Skeletal muscle tissue (tissue), 4 donors: ENCODE results near the gene DPP4. TPM values are rescaled to one million over a fixed set of nuclear protein-coding genes. Genes with fewer than 3 reads are reported as not detected.
"Not testable (repeated sequence)": the region's sequence is repeated elsewhere in the genome, so short reads cannot be mapped to it uniquely, and the experiment has no call there.

Experiments used
- H3K27ac ChIP-seq: one replicate; pipeline ENCODE4 v1.7.0; 2013; ENCODE audit warnings: mild to moderate bottlenecking, low read depth, low read length, inconsistent platforms
- H3K27me3 ChIP-seq, 3 donors: one replicate each; pipeline ENCODE4 v1.7.0; 2013; ENCODE audit warnings: low read length in 3 of 3; ENCODE audit not compliant: control insufficient read depth in 3 of 3, insufficient read depth in 3 of 3
- H3K36me3 ChIP-seq, 3 donors: one replicate each; pipeline ENCODE4 v1.7.0; 2013; ENCODE audit warnings: low read length in 3 of 3; ENCODE audit not compliant: control insufficient read depth in 3 of 3, insufficient read depth in 3 of 3
- H3K4me1 ChIP-seq, 3 donors: one replicate each; pipeline ENCODE4 v1.7.0; 2013; ENCODE audit warnings: low read length in 3 of 3, mild to moderate bottlenecking in 3 of 3; ENCODE audit not compliant: control insufficient read depth in 3 of 3, insufficient read depth in 3 of 3
- H3K4me3 ChIP-seq, 3 donors: one replicate each; pipeline ENCODE4 v1.7.0; 2013; ENCODE audit warnings: low read length in 3 of 3
- H3K9ac ChIP-seq, 3 donors: one replicate each; pipeline ENCODE4 v1.7.0; 2013; ENCODE audit warnings: low read length in 3 of 3, mild to moderate bottlenecking in 3 of 3, moderate library complexity in 2 of 3, low read depth in 1 of 3
- H3K9me3 ChIP-seq, 3 donors: one replicate each; pipeline ENCODE4 v1.7.0; 2013; ENCODE audit warnings: low read length in 3 of 3; ENCODE audit not compliant: control insufficient read depth in 3 of 3
- total RNA-seq: library from RNA; depleted of rRNA; stranded (reverse); fragments of >200 nt; gene quantifications from one replicate; pipeline ENCODE4 v1.2.3, GENCODE V29; 2014
- donor health status: Osteomylitis.

DPP4 gene
- total RNA-seq, 1 donor from 2014 or later, result 24.0 TPM

DNA sequence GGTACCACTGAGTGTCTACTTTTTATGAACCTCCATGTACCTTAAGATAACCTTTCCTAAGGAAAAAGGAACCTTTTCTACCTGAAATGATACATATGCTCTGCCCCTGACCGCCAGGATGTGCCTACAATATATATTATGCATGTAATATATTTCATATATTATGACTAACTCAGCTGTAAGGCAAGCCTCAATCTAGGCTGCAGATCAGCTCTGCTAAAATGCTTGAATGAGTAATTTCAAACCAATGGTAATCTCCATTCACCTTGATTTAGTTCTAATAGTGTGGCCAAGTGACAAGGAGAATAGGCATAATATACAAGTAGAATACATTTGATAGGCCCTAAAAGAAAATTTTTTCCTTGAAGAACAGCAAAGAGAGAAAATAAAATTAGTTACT, 101.8 kb downstream of the DPP4 start:
- Histone ChIP-seq H3K27ac (no peak overlapping the region), H3K27me3 (no peaks in the 10 kb centered on the region), H3K4me3 (no peak overlapping the region), H3K9ac (no peak overlapping the region), H3K9me3 (no peaks in the 10 kb centered on the region), H3K4me1 (no peaks in the 10 kb centered on the region), H3K36me3 (no peaks in the 10 kb centered on the region)

DNA sequence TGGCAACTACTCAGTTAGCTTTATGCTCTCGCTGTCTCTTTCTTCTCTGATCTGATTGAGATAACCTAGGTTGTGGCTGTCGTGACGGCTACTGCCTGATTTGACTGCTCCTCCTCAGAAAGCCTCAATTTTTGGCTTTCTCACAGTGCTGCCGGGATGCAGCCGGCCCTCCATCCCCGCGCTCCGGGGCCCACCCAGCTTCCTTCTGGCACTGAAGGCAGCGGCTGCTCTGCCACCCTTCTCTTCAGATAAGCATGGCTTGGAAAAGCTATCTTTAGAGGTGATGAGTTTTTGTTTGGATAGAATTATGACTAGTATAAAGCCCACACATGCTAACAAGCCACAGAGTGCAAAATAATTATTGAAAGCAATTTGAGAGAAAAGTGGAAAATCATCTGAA, 102.5 kb downstream of the DPP4 start:
- no peaks in the 10 kb centered on the region for H3K4me1 ChIP-seq
- H3K27me3 ChIP-seq, result no peaks in the 10 kb centered on the region
- no peak overlapping the region for H3K4me3 ChIP-seq
- H3K27ac ChIP-seq, result no peak overlapping the region
- H3K36me3 ChIP-seq, result no peaks in the 10 kb centered on the region
- no peak overlapping the region for H3K9ac ChIP-seq
- H3K9me3 ChIP-seq, result no peaks in the 10 kb centered on the region

DNA sequence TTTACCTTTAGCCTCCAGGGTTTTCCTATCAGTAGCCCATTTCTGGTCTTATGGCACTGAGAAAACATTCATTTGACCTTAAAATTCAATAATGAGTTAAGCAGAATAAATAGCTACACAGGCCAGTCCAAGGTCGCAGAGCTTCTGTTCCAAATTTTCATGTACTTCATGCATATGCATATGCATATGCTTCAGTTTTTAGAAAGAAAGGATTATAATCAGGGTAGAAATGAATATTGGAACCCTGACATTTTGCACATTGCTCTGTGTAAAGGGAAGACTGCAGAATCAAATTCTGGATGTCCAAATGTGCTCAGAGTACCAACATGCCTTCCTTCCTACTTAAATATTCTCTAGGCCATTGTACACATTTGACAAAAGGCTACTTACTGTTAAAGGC, 104.9 kb downstream of the DPP4 start:
- no peaks in the 10 kb centered on the region for H3K4me1 ChIP-seq
- H3K36me3 ChIP-seq, result no peaks in the 10 kb centered on the region
- no peak overlapping the region for H3K4me3 ChIP-seq
- H3K9me3 ChIP-seq, result no peaks in the 10 kb centered on the region
- no peak overlapping the region for H3K27ac ChIP-seq
- H3K9ac ChIP-seq, result no peak overlapping the region
- H3K27me3 ChIP-seq, result no peaks in the 10 kb centered on the region

DNA sequence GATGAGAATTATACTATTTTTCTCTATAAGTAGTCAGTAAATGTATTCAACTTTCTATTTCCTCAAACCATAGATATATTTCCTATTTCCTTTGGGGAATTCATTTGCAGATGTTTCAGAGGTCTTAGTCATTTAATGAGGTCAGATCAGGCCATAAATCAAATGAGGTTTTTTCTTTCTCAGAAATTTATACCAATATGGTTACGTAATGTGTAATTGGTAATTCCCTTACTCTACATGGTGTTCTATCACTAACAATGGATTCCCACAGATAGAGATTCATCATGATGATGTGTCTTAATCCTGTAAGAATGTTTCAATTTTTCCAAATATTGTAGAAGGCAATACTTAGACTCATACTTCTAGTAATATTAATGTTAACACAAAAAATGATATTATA, 108.0 kb downstream of the DPP4 start:
- no peaks in the 10 kb centered on the region for H3K4me1 ChIP-seq

DNA sequence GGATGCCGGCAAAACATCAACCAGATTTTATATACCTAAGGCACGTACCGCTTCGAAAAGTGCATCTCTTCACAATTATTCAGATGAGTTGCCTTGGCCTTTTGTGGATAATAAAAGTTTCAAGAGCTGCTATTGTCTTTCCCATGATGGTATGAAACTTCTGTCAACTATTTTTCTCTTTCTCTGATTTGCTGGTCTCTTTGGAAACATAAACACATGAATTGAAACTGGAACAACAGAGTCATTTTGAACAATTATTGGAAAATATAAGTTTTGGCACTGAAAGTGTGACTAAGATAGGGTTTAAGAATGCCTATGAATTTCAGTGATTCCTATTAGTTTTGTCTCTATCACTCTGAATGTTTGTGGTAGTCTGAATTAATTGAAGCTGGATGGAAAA, 109.9 kb downstream of the DPP4 start:
- Histone ChIP-seq H3K4me3 (no peak overlapping the region), H3K9me3 (no peaks in the 10 kb centered on the region), H3K36me3 (no peaks in the 10 kb centered on the region), H3K9ac (no peak overlapping the region), H3K4me1 (no peaks in the 10 kb centered on the region), H3K27me3 (no peaks in the 10 kb centered on the region), H3K27ac (no peak overlapping the region)

More for the DNA sequence above, 108.0 kb downstream of the DPP4 start:
- Histone ChIP-seq H3K9ac (no peak overlapping the region), H3K36me3 (no peaks in the 10 kb centered on the region), H3K27me3 (no peaks in the 10 kb centered on the region), H3K4me3 (no peak overlapping the region), H3K9me3 (no peaks in the 10 kb centered on the region), H3K27ac (no peak overlapping the region)

DNA sequence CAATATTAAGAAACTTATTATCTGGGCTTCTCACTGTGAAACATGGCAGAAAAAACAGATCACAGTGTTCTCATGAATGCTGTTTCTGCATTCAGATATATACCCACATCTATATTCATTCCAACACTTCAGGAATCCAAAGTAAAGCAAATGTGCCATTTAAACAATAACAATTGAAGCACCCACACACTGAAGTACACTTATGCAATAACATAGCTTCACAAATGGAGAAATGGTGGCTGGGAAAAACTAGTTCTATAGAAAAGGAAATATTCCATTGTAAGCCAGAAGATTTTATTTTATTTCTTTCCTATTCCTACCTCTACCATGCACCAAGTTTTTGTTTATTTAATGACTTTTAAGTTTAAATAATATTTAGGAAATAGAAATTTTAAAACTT, 111.9 kb downstream of the DPP4 start:
- H3K4me1 ChIP-seq, result no peaks in the 10 kb centered on the region
- no peaks in the 10 kb centered on the region for H3K27me3 ChIP-seq
- no peak overlapping the region for H3K27ac ChIP-seq
- H3K36me3 ChIP-seq, result no peaks in the 10 kb centered on the region
- no peaks in the 10 kb centered on the region for H3K9me3 ChIP-seq
- no peak overlapping the region for H3K4me3 ChIP-seq
- H3K9ac ChIP-seq, result no peak overlapping the region

DNA sequence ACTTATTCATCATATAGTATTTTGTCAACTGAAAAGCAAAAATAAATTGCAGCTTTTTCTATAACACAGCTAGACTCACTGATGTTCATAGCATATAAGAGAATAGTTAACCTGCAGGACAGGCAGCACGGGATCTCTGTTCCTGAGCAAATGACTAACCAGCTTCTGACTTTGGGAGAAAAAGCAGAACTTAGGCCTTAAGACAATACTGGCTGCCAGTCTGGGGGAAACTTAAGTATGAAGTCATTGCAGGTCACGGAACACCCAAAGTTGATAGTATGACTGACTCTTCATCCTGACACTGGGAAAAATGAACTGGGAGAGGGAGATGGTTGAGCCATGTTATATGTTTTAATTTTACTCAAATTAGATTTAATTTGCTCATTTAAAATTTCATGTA, 113.0 kb downstream of the DPP4 start:
- Histone ChIP-seq H3K27ac (no peak overlapping the region), H3K36me3 (no peaks in the 10 kb centered on the region), H3K4me1 (no peaks in the 10 kb centered on the region), H3K9ac (no peak overlapping the region), H3K4me3 (no peak overlapping the region), H3K27me3 (no peaks in the 10 kb centered on the region), H3K9me3 (no peaks in the 10 kb centered on the region)

DNA sequence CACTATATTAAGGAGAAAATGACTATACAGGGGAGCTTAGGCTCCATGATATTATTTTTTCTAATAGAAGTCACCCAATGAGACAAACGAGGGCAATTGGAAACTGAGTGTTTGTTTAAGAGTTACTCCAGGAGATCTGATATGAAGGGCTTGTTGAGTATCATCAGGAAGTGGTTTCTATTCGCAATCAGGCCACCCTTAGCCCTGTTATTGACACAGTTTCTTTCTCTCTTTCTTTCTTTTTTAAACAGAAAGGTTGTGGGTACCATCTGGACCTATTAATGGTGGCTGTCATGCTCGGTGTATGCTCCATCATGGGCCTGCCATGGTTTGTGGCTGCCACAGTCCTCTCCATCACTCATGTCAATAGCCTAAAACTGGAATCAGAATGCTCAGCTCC, 117.3 kb downstream of the DPP4 start:
- H3K27ac ChIP-seq, result no peak overlapping the region
- no peaks in the 10 kb centered on the region for H3K36me3 ChIP-seq
- no peaks in the 10 kb centered on the region for H3K27me3 ChIP-seq
- no peak overlapping the region for H3K4me3 ChIP-seq
- no peak overlapping the region for H3K9ac ChIP-seq
- no peaks in the 10 kb centered on the region for H3K4me1 ChIP-seq
- H3K9me3 ChIP-seq, result no peaks in the 10 kb centered on the region

DNA sequence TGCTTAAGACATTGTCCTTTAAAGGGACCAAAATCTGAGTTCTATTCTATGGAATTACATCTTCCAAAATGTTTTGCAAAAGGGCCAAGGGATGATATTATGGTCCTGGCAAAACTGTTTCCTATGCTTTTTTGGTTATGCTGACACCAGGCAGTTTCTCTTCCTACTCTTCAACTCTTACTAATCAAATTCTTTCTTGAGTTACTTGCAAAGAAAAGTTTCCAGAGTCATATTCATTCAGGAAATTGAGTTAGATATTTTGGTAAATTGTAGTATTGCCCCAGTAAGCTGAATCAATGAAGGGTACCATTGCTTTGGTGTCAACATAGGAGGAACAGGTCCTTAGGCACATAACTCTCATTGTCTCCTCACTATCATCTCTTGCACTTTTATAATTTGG, 118.8 kb downstream of the DPP4 start:
- Histone ChIP-seq H3K9me3 (no peaks in the 10 kb centered on the region), H3K4me3 (no peak overlapping the region), H3K36me3 (no peaks in the 10 kb centered on the region), H3K9ac (no peak overlapping the region), H3K27ac (no peak overlapping the region), H3K4me1 (no peaks in the 10 kb centered on the region), H3K27me3 (no peaks in the 10 kb centered on the region)

DNA sequence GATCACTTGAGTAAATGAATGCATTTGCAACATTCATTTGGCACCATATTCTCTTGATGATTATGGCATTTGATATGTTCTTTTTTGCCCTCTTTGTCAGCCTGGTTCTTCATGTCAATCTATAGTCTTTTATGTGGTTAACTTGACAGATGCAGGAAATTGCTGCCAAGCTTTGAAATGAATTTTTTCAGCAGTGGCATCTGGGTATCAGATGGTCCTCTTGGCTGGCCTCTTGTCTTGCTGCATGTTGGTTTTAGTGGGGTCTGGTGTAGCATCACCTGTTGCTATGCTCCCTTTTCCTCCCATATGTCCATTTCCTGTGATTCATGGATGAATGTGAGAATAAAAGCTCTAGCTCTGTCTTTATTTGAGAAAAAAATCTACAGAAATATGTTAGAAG, 119.9 kb downstream of the DPP4 start:
- Histone ChIP-seq H3K36me3 (no peaks in the 10 kb centered on the region), H3K27me3 (no peaks in the 10 kb centered on the region), H3K4me3 (no peak overlapping the region), H3K9ac (no peak overlapping the region), H3K9me3 (no peaks in the 10 kb centered on the region), H3K27ac (no peak overlapping the region), H3K4me1 (no peaks in the 10 kb centered on the region)

DNA sequence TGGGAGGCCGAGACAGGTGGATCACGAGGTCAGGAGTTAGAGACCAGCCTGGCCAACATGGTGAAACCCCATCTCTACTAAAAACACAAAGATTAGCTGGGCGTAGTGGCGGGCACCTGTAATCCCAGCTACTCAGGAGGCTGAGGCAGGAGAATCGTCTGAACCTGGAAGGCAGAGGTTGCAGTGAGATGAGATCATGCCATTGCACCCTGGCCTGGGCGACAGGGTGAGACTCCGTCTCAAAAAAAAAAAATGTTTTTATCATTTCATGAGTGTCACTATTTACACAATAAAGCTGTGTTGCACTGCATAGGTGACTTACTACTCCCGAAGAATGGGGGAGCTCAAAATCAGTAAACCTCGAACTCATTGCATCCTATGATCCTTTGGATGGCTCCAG, 120.6 kb downstream of the DPP4 start:
- H3K9ac ChIP-seq, H3K27me3 ChIP-seq, H3K4me1 ChIP-seq, H3K4me3 ChIP-seq, H3K36me3 ChIP-seq, H3K27ac ChIP-seq, H3K9me3 ChIP-seq: not testable (repeated sequence)
